EH (cell line): ENCODE results near the gene C10orf53.
"Not testable (repeated sequence)": the region's sequence is repeated elsewhere in the genome, so short reads cannot be mapped to it uniquely, and the experiment has no call there.

Experiments
- DNase-seq: peaks from one replicate; pipeline ENCODE4 v3.0.0-alpha.2; 2015; ENCODE audit warnings: low read depth

Gene C10orf53

GRCh38 chr10:49652421-49653272 is 26.8 kb upstream of the C10orf53 start:
- no peak for DNase-seq

GRCh38 chr10:49653273-49653929 is 26.1 kb upstream of the C10orf53 start:
- DNase-seq, result no peak

- DNase-seq, result no peak
These were observed 25.3 kb upstream of the C10orf53 start for GRCh38 chr10:49654036-49654693.

GRCh38 chr10:49655099-49655498 is 24.4 kb upstream of the C10orf53 start:
- DNase-seq, result no peak

- DNase-seq, result no peak
These were observed 22.5 kb upstream of the C10orf53 start for GRCh38 chr10:49656845-49657493.

GRCh38 chr10:49657606-49658005 is 21.8 kb upstream of the C10orf53 start:
- no peak for DNase-seq

GRCh38 chr10:49661140-49661856 is 18.2 kb upstream of the C10orf53 start:
- DNase-seq, result no peak

- DNase-seq, result no peak
These were observed 17.2 kb upstream of the C10orf53 start for GRCh38 chr10:49662169-49662830.

GRCh38 chr10:49663596-49663995 is 15.9 kb upstream of the C10orf53 start:
- no peak for DNase-seq

GRCh38 chr10:49664006-49664841 is 15.2 kb upstream of the C10orf53 start:
- no peak for DNase-seq

GRCh38 chr10:49664842-49665355 is 14.6 kb upstream of the C10orf53 start:
- DNase-seq, result no peak

- DNase-seq, result no peak
These were observed 13.3 kb upstream of the C10orf53 start for GRCh38 chr10:49666054-49666615.

- DNase-seq, result no peak
These were observed 12.8 kb upstream of the C10orf53 start for GRCh38 chr10:49666685-49667084.

- no peak for DNase-seq
These were observed 11.5 kb upstream of the C10orf53 start for GRCh38 chr10:49667991-49668390.

GRCh38 chr10:49668684-49669083 is 10.8 kb upstream of the C10orf53 start:
- no peak for DNase-seq

- DNase-seq, result no peak
These were observed 498 bp upstream of the C10orf53 start for GRCh38 chr10:49678827-49679479.

GRCh38 chr10:49682449-49682848 is 3.0 kb downstream of the C10orf53 start:
- DNase-seq, result not testable (repeated sequence)

GRCh38 chr10:49682879-49683278 is 3.4 kb downstream of the C10orf53 start:
- DNase-seq, result no peak

- DNase-seq, result no peak
These were observed 7.2 kb downstream of the C10orf53 start for GRCh38 chr10:49686651-49687050.
